Esophagus muscularis mucosa (tissue), 4 donors: ENCODE measurements around the gene GRM5. TPM values are rescaled to one million over a fixed set of nuclear protein-coding genes. Genes with fewer than 3 reads are reported as not detected.

Experiments used
- DNase-seq: peaks from one replicate; pipeline ENCODE4 v3.0.0-alpha.2; 2017; ENCODE audit errors: extremely low spot score
- H3K27ac ChIP-seq, 4 donors: fragments of 200-600 bp; sonication (generic); replicated peaks in 1 of 4; 1 replicate in 3 of 4; 2 replicates in 1 of 4; pipeline ENCODE4 v1.5.1; 2016 to 2019; ENCODE audit warnings: mild to moderate bottlenecking in 1 of 4
- H3K27me3 ChIP-seq, 4 donors: fragments of 200-600 bp; sonication (generic); one replicate each; pipeline versions ENCODE4 v1.5.1 to v1.6.0; 2016 to 2019
- H3K36me3 ChIP-seq, 4 donors: fragments of 200-600 bp; sonication (generic); one replicate each; pipeline ENCODE4 v1.5.1; 2016 to 2019
- H3K4me1 ChIP-seq, 4 donors: fragments of 200-600 bp; sonication (generic); one replicate each; pipeline ENCODE4 v1.5.1; 2016 to 2019
- H3K4me3 ChIP-seq, 4 donors: fragments of 200-600 bp; sonication (generic); 1 replicate in 2 of 4; 2 replicates in 2 of 4; pipeline ENCODE4 v1.5.1; 2016 to 2019; ENCODE audit warnings: mild to moderate bottlenecking in 4 of 4, moderate library complexity in 1 of 4
- H3K9me3 ChIP-seq, 4 donors: fragments of 200-600 bp; sonication (generic); 1 replicate in 3 of 4; 2 replicates in 1 of 4; pipeline ENCODE4 v1.5.1; 2016 to 2019
- CTCF ChIP-seq, 3 experiments: fragments of 200-600 bp in 2 of 3; fragments of 450-650 bp in 1 of 3; sonication (generic) in 2 of 3; IDR thresholded peaks; one replicate each; pipeline ENCODE4 v1.5.1; 2017 to 2019; ENCODE audit warnings: antibody characterized with exemption in 3 of 3, mild to moderate bottlenecking in 2 of 3, moderate library complexity in 1 of 3
- EP300 ChIP-seq: sonication (generic); formaldehyde crosslinking; IDR thresholded peaks from one replicate; pipeline ENCODE4 v1.6.1; 2017; ENCODE audit warnings: antibody characterized with exemption
- POLR2A ChIP-seq: fragments of 450-650 bp; IDR thresholded peaks from one replicate; pipeline ENCODE4 v1.6.1; 2017; ENCODE audit warnings: antibody characterized with exemption, moderate library complexity, mild to moderate bottlenecking, low read depth
- POLR2AphosphoS5 ChIP-seq, 2 donors: sonication (generic); formaldehyde crosslinking; IDR thresholded peaks; one replicate each; pipeline ENCODE4 v1.6.1; 2017; ENCODE audit warnings: antibody characterized with exemption in 2 of 2
- WGBS: methylation state at CpG from one replicate; pipeline ENCODE4 v1.1.5; 2018; 5-methylcytosine and 5-hydroxymethylcytosine counted together
- intact Hi-C: fragments of 100-400 bp; cut with DNase I; formaldehyde crosslinking; loops from one replicate; pipeline ENCODE4 v1.15.1; 2023
- total RNA-seq, 4 donors: library from RNA; depleted of rRNA; stranded (reverse); fragments of >200 nt; gene quantifications; one replicate each; pipeline versions ENCODE4 v1.1.0 to v1.2.1, GENCODE V29; 2016

The GRM5 gene
- total RNA-seq, 4 donors from 2014 or later, result not detected

GRCh38 chr11:88695689-88696414, 369.9 kb downstream of the GRM5 start:
- no peaks in the 10 kb centered on the region for H3K4me1 ChIP-seq
- no peaks in the 10 kb centered on the region for H3K36me3 ChIP-seq
- H3K27me3 ChIP-seq, result no peaks in the 10 kb centered on the region
- WGBS, result 73% methylated on average over 11 of the region's 11 CpGs
- intact Hi-C loops, result no loop called here
- H3K27ac ChIP-seq, result no peak overlapping the region
- TF ChIP-seq EP300 (no peak), POLR2A (no peak), POLR2AphosphoS5 (IDR thresholded peaks at IDR 0.05) (no peak), CTCF (IDR thresholded peaks at IDR 0.05) (no peak)
- no peak overlapping the region for H3K4me3 ChIP-seq
- no peak for DNase-seq
- no peaks in the 10 kb centered on the region for H3K9me3 ChIP-seq

- H3K27me3 ChIP-seq, result no peaks in the 10 kb centered on the region
- DNase-seq, result no peak
- TF ChIP-seq EP300 (no peak), CTCF (IDR thresholded peaks at IDR 0.05) (no peak), POLR2AphosphoS5 (IDR thresholded peaks at IDR 0.05) (no peak), POLR2A (no peak)
- 73% methylated on average over 4 of the region's 4 CpGs for WGBS
- no peak overlapping the region for H3K27ac ChIP-seq
- H3K9me3 ChIP-seq, result no peaks in the 10 kb centered on the region
- H3K4me3 ChIP-seq, result no peak overlapping the region
- no peaks in the 10 kb centered on the region for H3K4me1 ChIP-seq
- intact Hi-C loops, result no loop called here
- no peaks in the 10 kb centered on the region for H3K36me3 ChIP-seq
These were observed 373.3 kb downstream of the GRM5 start for GRCh38 chr11:88692306-88693086.

GRCh38 chr11:88689548-88690240, 376.1 kb downstream of the GRM5 start:
- no peak for DNase-seq
- 78% methylated on average over 6 of the region's 6 CpGs for WGBS
- Histone ChIP-seq H3K27me3 (no peaks in the 10 kb centered on the region), H3K27ac (no peak overlapping the region), H3K36me3 (no peaks in the 10 kb centered on the region), H3K9me3 (no peaks in the 10 kb centered on the region), H3K4me1 (no peaks in the 10 kb centered on the region), H3K4me3 (no peak overlapping the region)
- TF ChIP-seq CTCF (IDR thresholded peaks at IDR 0.05), result no peak
- no peak for TF ChIP-seq POLR2A
- no peak for TF ChIP-seq EP300
- TF ChIP-seq POLR2AphosphoS5 (IDR thresholded peaks at IDR 0.05), result no peak
- intact Hi-C loops, result no loop called here

- H3K27me3 ChIP-seq, result no peaks in the 10 kb centered on the region
- intact Hi-C loops, result no loop called here
- TF ChIP-seq POLR2AphosphoS5 (IDR thresholded peaks at IDR 0.05), result no peak
- no peak for TF ChIP-seq EP300
- TF ChIP-seq POLR2A, result no peak
- TF ChIP-seq CTCF (IDR thresholded peaks at IDR 0.05), result no peak
- no peaks in the 10 kb centered on the region for H3K36me3 ChIP-seq
- 86% methylated on average over 1 of the region's 1 CpG for WGBS
- no peaks in the 10 kb centered on the region for H3K9me3 ChIP-seq
- no peaks in the 10 kb centered on the region for H3K4me1 ChIP-seq
- no peak for DNase-seq
- H3K27ac ChIP-seq, result no peak overlapping the region
- H3K4me3 ChIP-seq, result no peak overlapping the region
These were observed 382.8 kb downstream of the GRM5 start for GRCh38 chr11:88683024-88683423.
